ENCODE data around the gene TP53TG5.

Gene TP53TG5

GRCh38 chr20:45325371-45325770, 52.8 kb downstream of the TP53TG5 start:
- DNase-seq (ENCODE audit: low spot score), result no peak

DNA sequence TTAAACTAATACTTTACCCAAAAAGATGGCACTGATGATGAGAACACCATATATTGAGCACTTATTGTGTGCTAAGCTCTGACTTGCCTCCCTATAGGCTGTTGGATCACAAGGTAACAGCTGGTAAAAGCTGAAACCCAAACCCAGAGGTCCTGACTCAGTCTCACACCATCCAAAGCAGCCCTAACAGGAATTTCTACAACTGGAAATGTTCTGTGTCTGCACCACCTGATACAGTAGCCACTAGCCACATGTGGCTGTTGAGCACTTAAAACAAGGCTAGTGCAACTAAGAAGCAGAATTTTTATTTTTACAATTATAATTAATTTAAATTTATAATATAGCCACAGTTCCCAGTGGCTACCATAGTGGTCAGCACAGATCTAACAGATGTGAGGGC, 54.4 kb downstream of the TP53TG5 start:
- no peak for DNase-seq (ENCODE audit: low spot score)

DNA sequence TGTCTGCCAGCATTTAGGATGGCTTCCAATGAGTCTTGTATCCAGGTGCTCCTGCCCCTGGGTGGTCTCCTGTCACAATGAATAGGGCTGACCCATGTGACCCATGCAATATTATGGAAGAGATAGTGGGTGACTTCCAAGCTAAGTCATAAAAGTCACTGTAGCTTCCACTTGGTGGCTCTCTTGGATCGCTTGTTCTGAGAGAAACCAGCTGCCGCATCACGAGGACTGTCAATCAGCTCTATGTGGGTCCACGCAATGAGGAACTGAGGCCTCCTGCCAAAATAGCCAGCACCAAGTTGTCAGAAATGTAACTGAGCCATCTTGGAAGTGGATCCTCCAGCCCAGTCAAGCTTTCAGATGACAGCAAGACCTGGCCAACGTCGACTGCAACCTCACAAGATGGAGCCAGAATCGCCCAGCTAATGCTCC, 55.2 kb downstream of the TP53TG5 start:
- no peak for DNase-seq (ENCODE audit: low spot score)

Data from CD4-positive, alpha-beta T cell treated with Interleukin-6 at 100 ng/mL for 8 hours (primary cell).